GM12878 (cell line): ENCODE results near the gene SMG6. TPM values are rescaled to one million over a fixed set of nuclear protein-coding genes. Genes with fewer than 3 reads are reported as not detected.

Experiments
- ATAC-seq: fragments of 200-7000 bp; cut with Tn5 transposase; 3 replicates; pipeline ENCODE4 v1.9.1; 2020; ENCODE audit warnings: mild to moderate bottlenecking, moderate library complexity
- BruUV-seq: library from RNA; stranded (reverse); fragments of 400-500 nt; replicated peaks from 2 replicates; lab custom pipeline; 2021; lab: Mats Ljungman, UMichigan
- CTCF ChIA-PET: fragments of 300-600 bp; sonication (Branson Sonifier 250); formaldehyde crosslinking; extraction: SDS; loops from one replicate; lab custom pipeline; 2021; ENCODE audit warnings: inconsistent platforms; lab: Yijun Ruan, JAX
- POLR2A ChIA-PET: fragments of 350-600 bp; formaldehyde crosslinking; extraction: SDS; loops from one replicate; lab custom pipeline; 2021; ENCODE audit warnings: inconsistent platforms; lab: Charles Lee
- RAD21 ChIA-PET: fragments of 300-600 bp; sonication (Branson Sonifier 250); formaldehyde crosslinking; loops from one replicate; lab custom pipeline; 2023; ENCODE audit warnings: antibody characterized with exemption; ENCODE audit not compliant: unreplicated experiment; lab: Charles Lee
- SMC1A ChIA-PET: fragments of 300-600 bp; sonication (Branson Sonifier 250); formaldehyde crosslinking; loops from one replicate; lab custom pipeline; 2023; ENCODE audit not compliant: unreplicated experiment, uncharacterized antibody; lab: Charles Lee
- DNase-seq: peaks from one replicate; pipeline ENCODE4 v3.0.0-alpha.2; 2011; ENCODE audit warnings: low read depth, low spot score
- FAIRE-seq: peaks from 3 replicates; lab custom pipeline; 2011; peaks lifted over from hg19 to GRCh38; lab: Jason Lieb, UNC
- H2AFZ ChIP-seq: 2 replicates; pipeline ENCODE4 v1.6.0; 2011; ENCODE audit warnings: low read depth, low read length, control low read depth; ENCODE audit not compliant: control insufficient read depth
- H3K27ac ChIP-seq: 2 replicates; pipeline ENCODE4 v1.5.1; 2011; ENCODE audit warnings: control low read depth; ENCODE audit not compliant: control insufficient read depth, insufficient read depth
- H3K27me3 ChIP-seq, 2 experiments: replicated peaks in 1 of 2; 2 replicates each; pipeline versions ENCODE4 v1.6.0 to v1.6.1; 2011; ENCODE audit warnings: low read length in 1 of 2; ENCODE audit not compliant: control insufficient read depth in 2 of 2, insufficient read depth in 2 of 2
- H3K36me3 ChIP-seq, 2 experiments: 2 replicates each; pipeline ENCODE4 v1.5.1; 2011; ENCODE audit warnings: low read length in 1 of 2; ENCODE audit not compliant: control insufficient read depth in 2 of 2, insufficient read depth in 2 of 2
- H3K4me1 ChIP-seq: 2 replicates; pipeline ENCODE4 v1.6.1; 2011; ENCODE audit warnings: mild to moderate bottlenecking, low read length, moderate library complexity, mixed read lengths; ENCODE audit not compliant: control insufficient read depth, insufficient read depth
- H3K4me2 ChIP-seq: 2 replicates; pipeline ENCODE4 v1.6.0; 2011; ENCODE audit warnings: control low read depth; ENCODE audit not compliant: control insufficient read depth, insufficient read depth
- H3K4me3 ChIP-seq: fragments of 200-600 bp; sonication (generic); 2 replicates; pipeline ENCODE4 v1.5.1; 2016
- H3K79me2 ChIP-seq: 2 replicates; pipeline ENCODE4 v1.6.0; 2011; ENCODE audit warnings: low read length; ENCODE audit not compliant: control insufficient read depth, insufficient read depth
- H3K9ac ChIP-seq: 2 replicates; pipeline ENCODE4 v1.8.0; 2011; ENCODE audit warnings: low read length, control low read depth, mixed read lengths; ENCODE audit not compliant: control insufficient read depth, insufficient read depth
- H3K9me3 ChIP-seq: replicated peaks from 3 replicates; pipeline ENCODE4 v1.5.1; 2011; ENCODE audit warnings: mild to moderate bottlenecking, low read length; ENCODE audit not compliant: control insufficient read depth, insufficient read depth
- H4K20me1 ChIP-seq: 2 replicates; pipeline ENCODE4 v1.6.0; 2011; ENCODE audit not compliant: control insufficient read depth, insufficient read depth
- CEBPZ ChIP-seq: fragments of 150-350 bp; IDR thresholded peaks from 2 replicates; pipeline ENCODE4 v1.6.1; 2016; ENCODE audit warnings: low read depth, low read length
- CHD1 ChIP-seq: IDR thresholded peaks from 2 replicates; pipeline ENCODE4 v1.6.1; 2012; ENCODE audit warnings: low read depth, low read length, improper control_type of control experiment
- ESRRA ChIP-seq: IDR thresholded peaks from 2 replicates; pipeline ENCODE4 v1.6.1; 2012; ENCODE audit warnings: mild to moderate bottlenecking, low read length, improper control_type of control experiment
- IRF4 ChIP-seq: IDR thresholded peaks from 2 replicates; pipeline ENCODE4 v1.6.1; 2011; ENCODE audit warnings: low read depth, low read length
- RBBP5 ChIP-seq: fragments of 200-600 bp; sonication (generic); conservative IDR thresholded peaks from 2 replicates; pipeline ENCODE4 v1.6.1; 2016
- SMC3 ChIP-seq: IDR thresholded peaks from 2 replicates; pipeline ENCODE4 v1.6.1; 2011; ENCODE audit warnings: low read length, improper control_type of control experiment, borderline replicate concordance
- SREBF1 ChIP-seq: IDR thresholded peaks from 2 replicates; pipeline ENCODE4 v1.6.1; 2012; ENCODE audit warnings: mild to moderate bottlenecking, low read length
- ZBTB40 ChIP-seq: fragments of 450-650 bp; IDR thresholded peaks from 2 replicates; pipeline ENCODE4 v1.6.1; 2016; ENCODE audit warnings: mild to moderate bottlenecking, moderate library complexity, borderline replicate concordance
- WGBS: methylation state at CpG from one replicate; pipeline ENCODE4 v1.1.6; 2016; ENCODE audit warnings: low lambda C conversion rate; ENCODE audit not compliant: insufficient replicate concordance, insufficient coverage; ENCODE audit errors: missing lambda C conversion rate; 5-methylcytosine and 5-hydroxymethylcytosine counted together
- in situ Hi-C: fragments of 300-500 bp; cut with MboI; formaldehyde crosslinking; loops from 9 replicates; pipeline ENCODE4 v1.14.3; 2018; ENCODE audit warnings: mixed read lengths
- intact Hi-C: fragments of 100-400 bp; cut with micrococcal nuclease; formaldehyde crosslinking; loops from one replicate; pipeline ENCODE4 v1.14.2; 2022; ENCODE audit not compliant: unreplicated experiment
- polyA plus RNA-seq, 11 experiments: library from polyadenylated mRNA; depleted of rRNA in 4 of 11; unstranded in 6 of 11; stranded (reverse) in 5 of 11; fragments of >200 nt; fragmentation: Nextera tagmentation in 4 of 11; fragmentation: Illumina TruSeq in 1 of 11; extraction: Ambion mirVana in 4 of 11; extraction: Trizol in 1 of 11; gene quantifications; 1 replicate in 1 of 11; 2 replicates in 10 of 11; pipeline versions ENCODE4 v1.2.1 to v1.2.3, GENCODE V29; 2011 to 2016; ENCODE audit warnings: inconsistent platforms in 2 of 11, missing spikeins in 2 of 11, low read depth in 1 of 11
- total RNA-seq, 4 experiments: library from RNA; depleted of rRNA in 3 of 4; stranded (reverse); fragments of >200 nt in 3 of 4; fragmentation: Illumina TruSeq in 1 of 4; extraction: Trizol in 1 of 4; gene quantifications; 2 replicates each; pipeline versions ENCODE4 v1.2.1 to v1.2.3, GENCODE V29; 2013 to 2021
- TF ChIP-seq, protein P1 (sequence below): IDR thresholded peaks from 2 replicates; pipeline ENCODE4 v1.6.1; 2011; ENCODE audit warnings: low read depth, mild to moderate bottlenecking, low read length, moderate library complexity, borderline replicate concordance; ENCODE audit errors: extremely low read depth
- TF ChIP-seq, protein P2 (sequence below): fragments of 450-650 bp; conservative IDR thresholded peaks from 2 replicates; pipeline ENCODE4 v1.6.1; 2017; ENCODE audit warnings: mild to moderate bottlenecking, moderate library complexity
- TF ChIP-seq, protein P3 (sequence below): fragments of 450-650 bp; IDR thresholded peaks from 2 replicates; pipeline ENCODE4 v1.6.1; 2018; ENCODE audit warnings: borderline replicate concordance, mild to moderate bottlenecking; ENCODE audit not compliant: partially characterized antibody

Gene SMG6
- total and polyA plus RNA-seq, 10 of the 15 experiments (the other 5 are each of a cell fraction or from before 2014, with no cell fraction given) = 0.58 to 28.7 (median 15.7) TPM

- RAD21 ChIA-PET = interaction anchor here (0.7 to 1.3 kb wide), 3 partner anchors 13 to 589 kb away, joined by 3 to 5 read pairs (median 3); no protein-coding TSS in a partner anchor
- FAIRE-seq (no peak), DNase-seq (no peak), ATAC-seq (no peak)
- no peak overlapping the region for H3K4me3 ChIP-seq
- H2AFZ ChIP-seq = no peak overlapping the region
- POLR2A ChIA-PET = no interaction called here
- H3K9ac ChIP-seq = no peak overlapping the region
- H3K79me2 ChIP-seq = peaks cover 31% of the 10 kb centered on the region
- no peak overlapping the region for H3K27ac ChIP-seq
- no peaks in the 10 kb centered on the region for H3K9me3 ChIP-seq
- no peaks in the 10 kb centered on the region for H4K20me1 ChIP-seq
- CTCF ChIA-PET = interaction anchor here (1.3 kb wide), 1 partner anchor 77 kb away, joined by 3 read pairs; no protein-coding TSS in a partner anchor
- BruUV-seq = TSS peak; percentile 84
- WGBS = 98% methylated on average over 4 of the region's 4 CpGs
- SMC1A ChIA-PET = interaction anchor here (0.6 to 1.5 kb wide), 2 partner anchors 10 to 137 kb away, joined by 3 read pairs; no protein-coding TSS in a partner anchor
- no peaks in the 10 kb centered on the region; a peak in 2 of 4 replicates for H3K36me3 ChIP-seq
- no peaks in the 10 kb centered on the region for H3K27me3 ChIP-seq
- in situ Hi-C loops = no loop called here
- H3K4me2 ChIP-seq = no peak overlapping the region
- H3K4me1 ChIP-seq = no peaks in the 10 kb centered on the region
- intact Hi-C loops = no loop called here
- no peak for TF ChIP-seq RBBP5
- TF ChIP-seq IRF4 = no peak
- TF ChIP-seq, protein P1, sequence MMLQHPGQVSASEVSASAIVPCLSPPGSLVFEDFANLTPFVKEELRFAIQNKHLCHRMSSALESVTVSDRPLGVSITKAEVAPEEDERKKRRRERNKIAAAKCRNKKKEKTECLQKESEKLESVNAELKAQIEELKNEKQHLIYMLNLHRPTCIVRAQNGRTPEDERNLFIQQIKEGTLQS = no peak
- no peak for TF ChIP-seq SREBF1
- TF ChIP-seq ZBTB40 = no peak
- no peak for TF ChIP-seq CHD1
- TF ChIP-seq SMC3 = no peak
- TF ChIP-seq, protein P2, sequence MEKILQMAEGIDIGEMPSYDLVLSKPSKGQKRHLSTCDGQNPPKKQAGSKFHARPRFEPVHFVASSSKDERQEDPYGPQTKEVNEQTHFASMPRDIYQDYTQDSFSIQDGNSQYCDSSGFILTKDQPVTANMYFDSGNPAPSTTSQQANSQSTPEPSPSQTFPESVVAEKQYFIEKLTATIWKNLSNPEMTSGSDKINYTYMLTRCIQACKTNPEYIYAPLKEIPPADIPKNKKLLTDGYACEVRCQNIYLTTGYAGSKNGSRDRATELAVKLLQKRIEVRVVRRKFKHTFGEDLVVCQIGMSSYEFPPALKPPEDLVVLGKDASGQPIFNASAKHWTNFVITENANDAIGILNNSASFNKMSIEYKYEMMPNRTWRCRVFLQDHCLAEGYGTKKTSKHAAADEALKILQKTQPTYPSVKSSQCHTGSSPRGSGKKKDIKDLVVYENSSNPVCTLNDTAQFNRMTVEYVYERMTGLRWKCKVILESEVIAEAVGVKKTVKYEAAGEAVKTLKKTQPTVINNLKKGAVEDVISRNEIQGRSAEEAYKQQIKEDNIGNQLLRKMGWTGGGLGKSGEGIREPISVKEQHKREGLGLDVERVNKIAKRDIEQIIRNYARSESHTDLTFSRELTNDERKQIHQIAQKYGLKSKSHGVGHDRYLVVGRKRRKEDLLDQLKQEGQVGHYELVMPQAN = no peak
- no peak for TF ChIP-seq ESRRA
- TF ChIP-seq, protein P3, sequence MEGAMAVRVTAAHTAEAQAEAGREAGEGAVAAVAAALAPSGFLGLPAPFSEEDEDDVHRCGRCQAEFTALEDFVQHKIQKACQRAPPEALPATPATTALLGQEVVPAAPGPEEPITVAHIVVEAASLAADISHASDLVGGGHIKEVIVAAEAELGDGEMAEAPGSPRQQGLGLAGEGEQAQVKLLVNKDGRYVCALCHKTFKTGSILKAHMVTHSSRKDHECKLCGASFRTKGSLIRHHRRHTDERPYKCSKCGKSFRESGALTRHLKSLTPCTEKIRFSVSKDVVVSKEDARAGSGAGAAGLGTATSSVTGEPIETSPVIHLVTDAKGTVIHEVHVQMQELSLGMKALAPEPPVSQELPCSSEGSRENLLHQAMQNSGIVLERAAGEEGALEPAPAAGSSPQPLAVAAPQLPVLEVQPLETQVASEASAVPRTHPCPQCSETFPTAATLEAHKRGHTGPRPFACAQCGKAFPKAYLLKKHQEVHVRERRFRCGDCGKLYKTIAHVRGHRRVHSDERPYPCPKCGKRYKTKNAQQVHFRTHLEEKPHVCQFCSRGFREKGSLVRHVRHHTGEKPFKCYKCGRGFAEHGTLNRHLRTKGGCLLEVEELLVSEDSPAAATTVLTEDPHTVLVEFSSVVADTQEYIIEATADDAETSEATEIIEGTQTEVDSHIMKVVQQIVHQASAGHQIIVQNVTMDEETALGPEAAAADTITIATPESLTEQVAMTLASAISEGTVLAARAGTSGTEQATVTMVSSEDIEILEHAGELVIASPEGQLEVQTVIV = no peak
- TF ChIP-seq CEBPZ = no peak
These were observed 1.3 kb upstream of the SMG6 start for GRCh38 chr17:2304931-2305330.
